K562 (cell line): ENCODE measurements around the gene PGS1. TPM values are rescaled to one million over a fixed set of nuclear protein-coding genes. Genes with fewer than 3 reads are reported as not detected.

Source experiments
- DIDO1 ChIP-seq: fragments of 450-650 bp; IDR thresholded peaks from 2 replicates; pipeline ENCODE4 v1.6.1; 2016; ENCODE audit warnings: low read depth, missing biosample characterization, missing genetic modification characterization
- KDM1A ChIP-seq, 2 experiments: fragments of 450-650 bp; IDR thresholded peaks; 2 replicates each; pipeline ENCODE4 v1.6.1; 2016; ENCODE audit warnings: mild to moderate bottlenecking in 2 of 2
- KLF1 ChIP-seq: fragments of 450-650 bp; IDR thresholded peaks from 2 replicates; pipeline ENCODE4 v1.6.1; 2016; ENCODE audit warnings: missing genetic modification characterization, missing compliant biosample characterization
- MEIS2 ChIP-seq: fragments of 450-650 bp; IDR thresholded peaks from 2 replicates; pipeline ENCODE4 v1.6.1; 2014; ENCODE audit warnings: mild to moderate bottlenecking; ENCODE audit not compliant: partially characterized antibody
- MGA ChIP-seq: fragments of 450-650 bp; IDR thresholded peaks from 2 replicates; pipeline ENCODE4 v1.6.1; 2016; ENCODE audit warnings: mild to moderate bottlenecking, moderate library complexity
- POLR2A ChIP-seq: fragments of 450-650 bp; conservative IDR thresholded peaks from 2 replicates; pipeline ENCODE4 v1.6.1; 2016
- RBBP5 ChIP-seq: fragments of 200-600 bp; sonication (generic); IDR thresholded peaks from 2 replicates; pipeline ENCODE4 v1.6.1; 2012; ENCODE audit warnings: borderline replicate concordance, mild to moderate bottlenecking, low read length, control low read depth, inconsistent platforms; ENCODE audit not compliant: insufficient read depth, poor library complexity, severe bottlenecking
- RBFOX2 ChIP-seq: fragments of 200-400 bp; formaldehyde crosslinking; IDR thresholded peaks from 2 replicates; pipeline ENCODE4 v1.6.1; 2017; ENCODE audit warnings: low read depth, mild to moderate bottlenecking, low read length, moderate library complexity
- RUNX1 ChIP-seq: sonication (generic); IDR thresholded peaks from 2 replicates; pipeline ENCODE4 v1.6.1; 2016; ENCODE audit warnings: antibody characterized with exemption, low read depth
- TFAP4 ChIP-seq: sonication (generic); formaldehyde crosslinking; IDR thresholded peaks from 2 replicates; pipeline ENCODE4 v1.8.0; 2022; ENCODE audit warnings: missing genetic modification reagents, mild to moderate bottlenecking, moderate library complexity, borderline replicate concordance
- polyA plus RNA-seq, 8 experiments: library from polyadenylated mRNA; depleted of rRNA in 4 of 8; stranded (reverse) in 5 of 8; unstranded in 3 of 8; fragments of >200 nt; fragmentation: Nextera tagmentation in 2 of 8; fragmentation: Illumina TruSeq in 1 of 8; extraction: Ambion mirVana in 2 of 8; extraction: Trizol in 1 of 8; gene quantifications; 2 replicates each; pipeline versions ENCODE4 v1.2.1 to v1.2.3, GENCODE V29; 2011 to 2014; ENCODE audit warnings: inconsistent platforms in 1 of 8, missing spikeins in 1 of 8
- total RNA-seq, 7 experiments: library from RNA; depleted of rRNA in 6 of 7; stranded (reverse); fragments of >200 nt in 6 of 7; fragmentation: Illumina TruSeq in 2 of 7; extraction: Trizol in 2 of 7; gene quantifications; 2 replicates each; pipeline versions ENCODE4 v1.2.1 to v1.2.3, GENCODE V29; 2011 to 2021; ENCODE audit warnings: low replicate concordance in 1 of 7
- TF ChIP-seq, protein P1 (sequence below): sonication (generic); formaldehyde crosslinking; IDR thresholded peaks from 2 replicates; pipeline ENCODE4 v1.8.0; 2022; ENCODE audit warnings: mild to moderate bottlenecking, missing genetic modification reagents

Gene PGS1
- total and polyA plus RNA-seq, 9 of the 15 experiments (the other 6 are each of a cell fraction or from before 2014, with no cell fraction given), result 1.3 to 39.4 (median 22.3) TPM

GRCh38 chr17:78356101-78356713, 22.2 kb upstream of the PGS1 start (continued):
- TF ChIP-seq, protein P1, sequence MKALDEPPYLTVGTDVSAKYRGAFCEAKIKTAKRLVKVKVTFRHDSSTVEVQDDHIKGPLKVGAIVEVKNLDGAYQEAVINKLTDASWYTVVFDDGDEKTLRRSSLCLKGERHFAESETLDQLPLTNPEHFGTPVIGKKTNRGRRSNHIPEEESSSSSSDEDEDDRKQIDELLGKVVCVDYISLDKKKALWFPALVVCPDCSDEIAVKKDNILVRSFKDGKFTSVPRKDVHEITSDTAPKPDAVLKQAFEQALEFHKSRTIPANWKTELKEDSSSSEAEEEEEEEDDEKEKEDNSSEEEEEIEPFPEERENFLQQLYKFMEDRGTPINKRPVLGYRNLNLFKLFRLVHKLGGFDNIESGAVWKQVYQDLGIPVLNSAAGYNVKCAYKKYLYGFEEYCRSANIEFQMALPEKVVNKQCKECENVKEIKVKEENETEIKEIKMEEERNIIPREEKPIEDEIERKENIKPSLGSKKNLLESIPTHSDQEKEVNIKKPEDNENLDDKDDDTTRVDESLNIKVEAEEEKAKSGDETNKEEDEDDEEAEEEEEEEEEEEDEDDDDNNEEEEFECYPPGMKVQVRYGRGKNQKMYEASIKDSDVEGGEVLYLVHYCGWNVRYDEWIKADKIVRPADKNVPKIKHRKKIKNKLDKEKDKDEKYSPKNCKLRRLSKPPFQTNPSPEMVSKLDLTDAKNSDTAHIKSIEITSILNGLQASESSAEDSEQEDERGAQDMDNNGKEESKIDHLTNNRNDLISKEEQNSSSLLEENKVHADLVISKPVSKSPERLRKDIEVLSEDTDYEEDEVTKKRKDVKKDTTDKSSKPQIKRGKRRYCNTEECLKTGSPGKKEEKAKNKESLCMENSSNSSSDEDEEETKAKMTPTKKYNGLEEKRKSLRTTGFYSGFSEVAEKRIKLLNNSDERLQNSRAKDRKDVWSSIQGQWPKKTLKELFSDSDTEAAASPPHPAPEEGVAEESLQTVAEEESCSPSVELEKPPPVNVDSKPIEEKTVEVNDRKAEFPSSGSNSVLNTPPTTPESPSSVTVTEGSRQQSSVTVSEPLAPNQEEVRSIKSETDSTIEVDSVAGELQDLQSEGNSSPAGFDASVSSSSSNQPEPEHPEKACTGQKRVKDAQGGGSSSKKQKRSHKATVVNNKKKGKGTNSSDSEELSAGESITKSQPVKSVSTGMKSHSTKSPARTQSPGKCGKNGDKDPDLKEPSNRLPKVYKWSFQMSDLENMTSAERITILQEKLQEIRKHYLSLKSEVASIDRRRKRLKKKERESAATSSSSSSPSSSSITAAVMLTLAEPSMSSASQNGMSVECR (CRISPR knock-in tag), result peak; percentile 38; the same call in 1 of the 2 replicates
- TF ChIP-seq KDM1A (IDR thresholded peaks at IDR 0.05) (no peak), KLF1 (no peak), MEIS2 (peak; percentile 16), TFAP4 (CRISPR knock-in tag) (peak; percentile 39; the same call in 1 of the 2 replicates), MGA (no peak; the same call in 1 of the 2 replicates), DIDO1 (tag) (no peak), RBFOX2 (0 out of 2 replicates have a peak, but pooled peaks have one; percentile 29), RUNX1 (no peak), POLR2A (0 out of 2 replicates have a peak, but pooled peaks have one; percentile 18), RBBP5 (peak; percentile 50)
